Peyer's patch (tissue), 4 donors: Measurements from ENCODE around the gene DAND5. TPM values are rescaled to one million over a fixed set of nuclear protein-coding genes. Genes with fewer than 3 reads are reported as not detected.

Experiments
- DNase-seq, 3 donors: peaks; one replicate each; pipeline ENCODE4 v3.0.0-alpha.2; 2017 to 2019
- H3K27ac ChIP-seq, 4 donors: fragments of 200-600 bp; sonication (generic); one replicate each; pipeline ENCODE4 v1.5.1; 2016 to 2019
- H3K27me3 ChIP-seq, 2 donors: fragments of 200-600 bp; sonication (generic); one replicate each; pipeline ENCODE4 v1.5.1; 2019
- H3K36me3 ChIP-seq, 3 donors: fragments of 200-600 bp; sonication (generic); one replicate each; pipeline ENCODE4 v1.5.1; 2016 to 2019
- H3K4me1 ChIP-seq, 4 donors: fragments of 200-600 bp; sonication (generic); one replicate each; pipeline ENCODE4 v1.5.1; 2016 to 2019
- H3K4me3 ChIP-seq, 4 donors: fragments of 200-600 bp; sonication (generic); 1 replicate in 3 of 4; 2 replicates in 1 of 4; pipeline ENCODE4 v1.5.1; 2016 to 2019; ENCODE audit warnings: mild to moderate bottlenecking in 1 of 4
- H3K9me3 ChIP-seq, 4 donors: fragments of 200-600 bp; sonication (generic); one replicate each; pipeline ENCODE4 v1.5.1; 2016 to 2019; ENCODE audit warnings: mild to moderate bottlenecking in 1 of 4
- POLR2A ChIP-seq, 2 donors: fragments of 450-650 bp; IDR thresholded peaks; one replicate each; pipeline ENCODE4 v1.5.1; 2017; ENCODE audit warnings: antibody characterized with exemption in 2 of 2, mild to moderate bottlenecking in 2 of 2, moderate library complexity in 2 of 2
- total RNA-seq, 4 donors: library from RNA; depleted of rRNA; stranded (reverse); fragments of >200 nt; gene quantifications; one replicate each; pipeline ENCODE4 v1.1.0, GENCODE V29; 2016
- TF ChIP-seq, protein P1 (sequence below), 6 experiments: fragments of 450-650 bp in 4 of 6; fragments of 200-600 bp in 2 of 6; sonication (generic) in 1 of 6; IDR thresholded peaks; one replicate each; pipeline ENCODE4 v1.5.1; 2017 to 2019; ENCODE audit warnings: antibody characterized with exemption in 6 of 6, mild to moderate bottlenecking in 3 of 6, moderate library complexity in 1 of 6

Gene DAND5
- total RNA-seq, 4 donors from 2014 or later: 2.1 TPM; not detected in 3

- Histone ChIP-seq H3K4me1 (peaks cover 4 to 18% (median 11%) of the 10 kb centered on the region in 4 donors), H3K27ac (peak overlapping the region; percentile 58 to 92 (median 73)), H3K36me3 (peaks cover 0 to 28% (median 0%) of the 10 kb centered on the region in 3 donors), H3K4me3 (peak overlapping the region; percentile 86 to 94 (median 92)), H3K27me3 (no peaks in the 10 kb centered on the region), H3K9me3 (no peaks in the 10 kb centered on the region)
- DNase-seq: no peak
- TF ChIP-seq POLR2A (IDR thresholded peaks at IDR 0.05): no peak
- TF ChIP-seq, protein P1, sequence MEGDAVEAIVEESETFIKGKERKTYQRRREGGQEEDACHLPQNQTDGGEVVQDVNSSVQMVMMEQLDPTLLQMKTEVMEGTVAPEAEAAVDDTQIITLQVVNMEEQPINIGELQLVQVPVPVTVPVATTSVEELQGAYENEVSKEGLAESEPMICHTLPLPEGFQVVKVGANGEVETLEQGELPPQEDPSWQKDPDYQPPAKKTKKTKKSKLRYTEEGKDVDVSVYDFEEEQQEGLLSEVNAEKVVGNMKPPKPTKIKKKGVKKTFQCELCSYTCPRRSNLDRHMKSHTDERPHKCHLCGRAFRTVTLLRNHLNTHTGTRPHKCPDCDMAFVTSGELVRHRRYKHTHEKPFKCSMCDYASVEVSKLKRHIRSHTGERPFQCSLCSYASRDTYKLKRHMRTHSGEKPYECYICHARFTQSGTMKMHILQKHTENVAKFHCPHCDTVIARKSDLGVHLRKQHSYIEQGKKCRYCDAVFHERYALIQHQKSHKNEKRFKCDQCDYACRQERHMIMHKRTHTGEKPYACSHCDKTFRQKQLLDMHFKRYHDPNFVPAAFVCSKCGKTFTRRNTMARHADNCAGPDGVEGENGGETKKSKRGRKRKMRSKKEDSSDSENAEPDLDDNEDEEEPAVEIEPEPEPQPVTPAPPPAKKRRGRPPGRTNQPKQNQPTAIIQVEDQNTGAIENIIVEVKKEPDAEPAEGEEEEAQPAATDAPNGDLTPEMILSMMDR (IDR thresholded peaks at IDR 0.05): no peak
Observed at GRCh38 chr19:12932392-12933286, 36.7 kb upstream of the DAND5 start.

DNA sequence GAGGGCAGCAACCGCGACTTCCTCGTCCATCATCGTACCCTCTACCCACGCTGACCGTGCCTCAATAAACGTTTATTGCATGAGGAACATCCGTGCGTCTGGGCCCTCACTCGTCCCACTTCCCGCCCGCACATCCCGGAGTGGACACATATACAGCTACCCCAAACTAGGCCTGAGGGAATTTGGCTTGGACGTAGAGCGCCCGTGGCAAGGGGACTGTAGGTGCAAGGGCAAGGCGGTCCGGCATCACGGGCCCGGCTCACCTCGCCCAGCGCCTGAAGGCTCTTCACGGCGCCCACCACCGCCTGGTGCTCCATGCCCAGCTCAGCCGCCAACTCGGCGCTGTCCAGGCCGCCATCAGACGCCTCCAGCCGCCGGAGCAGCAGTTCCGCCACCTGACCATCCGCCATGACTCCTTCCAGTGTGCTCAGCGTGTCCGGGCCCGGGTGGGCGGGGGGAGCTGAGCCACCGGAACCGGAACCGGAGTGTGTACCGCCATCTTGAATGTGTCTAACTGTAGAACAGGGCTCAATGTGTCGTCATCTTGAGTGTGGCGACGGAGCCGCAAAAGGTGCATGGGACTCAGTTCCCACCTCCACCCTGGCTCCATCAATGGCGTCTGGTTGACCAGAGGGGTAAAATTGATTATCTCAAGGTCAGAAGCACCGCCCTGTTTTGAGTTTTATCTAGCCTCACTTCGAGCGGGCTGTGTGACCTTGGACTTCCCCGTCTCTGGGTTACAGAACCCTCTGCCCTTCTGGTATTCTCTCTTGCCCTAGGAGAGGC, 35.9 kb upstream of the DAND5 start, which contains the start of gene FARSA:
TSS of gene FARSA (minus strand) at position 425 of the 786 bp plus-strand sequence. CDS start at position 410, 15 bp downstream.
- H3K36me3 ChIP-seq: peaks cover 0 to 21% (median 0%) of the 10 kb centered on the region in 3 donors
- H3K27me3 ChIP-seq: no peaks in the 10 kb centered on the region
- peak; percentile 92 to 97 (median 94) for DNase-seq
- H3K27ac ChIP-seq: peak within 1 kb of the TSS; percentile 58 to 92 (median 73)
- peaks cover 4 to 21% (median 13%) of the 10 kb centered on the region in 4 donors for H3K4me1 ChIP-seq
- no peaks in the 10 kb centered on the region for H3K9me3 ChIP-seq
- peak within 1 kb of the TSS; percentile 86 to 94 (median 92) for H3K4me3 ChIP-seq
- TF ChIP-seq POLR2A (IDR thresholded peaks at IDR 0.05): peak; percentile 41 to 69
- TF ChIP-seq, protein P1 (IDR thresholded peaks at IDR 0.05): no peak

- peaks cover 4 to 29% (median 19%) of the 10 kb centered on the region in 4 donors for H3K4me1 ChIP-seq
- TF ChIP-seq, protein P1 (IDR thresholded peaks at IDR 0.05): no peak
- no peak for TF ChIP-seq POLR2A (IDR thresholded peaks at IDR 0.05)
- no peaks in the 10 kb centered on the region for H3K9me3 ChIP-seq
- H3K27me3 ChIP-seq: no peaks in the 10 kb centered on the region
- no peak overlapping the region for H3K27ac ChIP-seq
- H3K4me3 ChIP-seq: no peak overlapping the region
- DNase-seq: no peak
- H3K36me3 ChIP-seq: peaks cover 0 to 9% (median 0%) of the 10 kb centered on the region in 3 donors
Observed at GRCh38 chr19:12935071-12935470, 34.3 kb upstream of the DAND5 start.

- Histone ChIP-seq H3K9me3 (no peaks in the 10 kb centered on the region), H3K27me3 (no peaks in the 10 kb centered on the region), H3K4me1 (peaks cover 4 to 44% (median 28%) of the 10 kb centered on the region in 4 donors), H3K36me3 (peaks cover 0 to 18% (median 0%) of the 10 kb centered on the region in 3 donors), H3K27ac (no peak overlapping the region), H3K4me3 (no peak overlapping the region)
- no peak for DNase-seq
- TF ChIP-seq POLR2A (IDR thresholded peaks at IDR 0.05): no peak
- TF ChIP-seq, protein P1 (IDR thresholded peaks at IDR 0.05): no peak
Observed at GRCh38 chr19:12936582-12936981, 32.8 kb upstream of the DAND5 start.
